ENCODE measurements around the gene SCAPER.
A peak's percentile ranks its signal among the peaks of the same experiment; 100 is the strongest.

SCAPER gene

GRCh38 chr15:76809412-76810103 lies 95.6 kb downstream of the SCAPER start:
- no peak for TF ChIP-seq GATA1 (IDR thresholded peaks at IDR 0.05; ENCODE audit: low read depth, low read length)
- TF ChIP-seq POLR2A (IDR thresholded peaks at IDR 0.05; ENCODE audit: low read length), result no peak

DNA sequence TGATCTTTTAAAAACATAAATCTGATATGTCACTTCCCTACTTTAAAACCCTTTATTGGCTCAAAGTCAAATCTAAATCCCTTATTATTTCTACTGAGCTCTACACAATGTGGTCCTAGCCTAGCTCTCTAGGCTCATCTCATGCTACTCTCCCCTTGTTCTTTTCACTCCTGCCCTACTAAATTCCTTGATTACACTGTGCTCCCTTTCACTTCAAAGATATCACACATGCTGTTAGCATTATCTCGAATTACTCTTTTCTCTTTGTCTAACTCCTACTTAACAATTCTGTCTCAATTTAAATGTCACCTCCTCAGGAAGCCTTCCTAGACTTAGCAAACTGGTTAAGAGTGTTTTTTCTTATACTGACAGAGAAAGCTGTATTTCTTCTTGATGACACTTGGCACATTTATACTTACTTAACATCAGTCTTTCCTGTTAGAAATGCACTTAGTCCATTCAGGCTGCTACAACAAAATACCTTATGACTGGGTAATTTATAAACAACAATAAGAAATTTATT lies 102.0 kb downstream of the SCAPER start:
- no peak for DNase-seq
- no peak for TF ChIP-seq POLR2A (IDR thresholded peaks at IDR 0.05; ENCODE audit: low read length)
- TF ChIP-seq GATA1 (IDR thresholded peaks at IDR 0.05; ENCODE audit: low read depth, low read length), result no peak

More at GRCh38 chr15:76809412-76810103, 95.6 kb downstream of the SCAPER start:
- no peak for DNase-seq

- TF ChIP-seq GATA1 (IDR thresholded peaks at IDR 0.05; ENCODE audit: low read depth, low read length), result no peak
- no peak for DNase-seq
Observed at GRCh38 chr15:76802411-76802810, 102.7 kb downstream of the SCAPER start.

DNA sequence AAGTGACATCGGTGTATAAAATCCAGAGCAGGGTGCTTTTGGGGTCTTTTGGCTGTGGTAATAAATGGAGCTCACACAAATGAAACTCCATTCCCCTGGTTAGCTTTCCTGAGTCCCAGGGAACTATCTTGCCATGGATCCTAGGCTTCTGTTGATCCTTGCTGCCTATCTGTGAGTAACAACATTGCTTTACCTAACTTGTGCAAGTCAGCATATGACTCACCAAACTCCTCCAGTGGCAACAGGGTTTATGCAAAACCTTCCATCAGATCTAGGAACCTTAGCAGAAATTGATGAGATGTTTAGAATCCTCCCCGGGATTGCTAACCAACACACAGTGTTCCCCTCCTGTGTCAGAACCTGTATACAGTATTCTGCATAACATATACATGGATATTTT lies 105.4 kb downstream of the SCAPER start:
- TF ChIP-seq GATA1 (IDR thresholded peaks at IDR 0.05; ENCODE audit: low read depth, low read length) (no peak), POLR2A (IDR thresholded peaks at IDR 0.05; ENCODE audit: low read length) (no peak)
- DNase-seq, result peak in 1 of 2 experiments; percentile 3

DNA sequence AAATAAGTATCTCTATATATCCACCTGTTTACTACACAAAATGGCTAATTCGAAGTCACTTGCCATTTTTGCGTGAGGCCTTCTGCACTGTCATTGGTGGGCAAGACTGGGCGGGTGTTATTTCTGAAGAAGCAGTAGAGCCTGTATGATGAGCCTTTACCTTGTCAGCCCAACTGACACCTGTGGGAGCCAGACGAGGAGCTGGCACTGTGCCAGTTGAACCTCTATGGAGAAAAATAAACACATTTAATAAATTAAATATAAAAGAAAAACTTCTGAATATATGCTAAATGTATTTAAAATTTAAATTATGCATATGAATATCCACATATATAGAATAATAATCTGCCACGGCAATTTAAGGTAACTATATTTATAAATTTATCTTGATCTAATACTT lies 109.9 kb downstream of the SCAPER start:
- TF ChIP-seq POLR2A (IDR thresholded peaks at IDR 0.05; ENCODE audit: low read length), result no peak
- TF ChIP-seq GATA1 (IDR thresholded peaks at IDR 0.05; ENCODE audit: low read depth, low read length), result no peak
- DNase-seq, result no peak

- no peak for DNase-seq
- TF ChIP-seq GATA1 (IDR thresholded peaks at IDR 0.05; ENCODE audit: low read depth, low read length), result no peak
- no peak for TF ChIP-seq POLR2A (IDR thresholded peaks at IDR 0.05; ENCODE audit: low read length)
Observed at GRCh38 chr15:76793162-76793561, 112.0 kb downstream of the SCAPER start.

DNA sequence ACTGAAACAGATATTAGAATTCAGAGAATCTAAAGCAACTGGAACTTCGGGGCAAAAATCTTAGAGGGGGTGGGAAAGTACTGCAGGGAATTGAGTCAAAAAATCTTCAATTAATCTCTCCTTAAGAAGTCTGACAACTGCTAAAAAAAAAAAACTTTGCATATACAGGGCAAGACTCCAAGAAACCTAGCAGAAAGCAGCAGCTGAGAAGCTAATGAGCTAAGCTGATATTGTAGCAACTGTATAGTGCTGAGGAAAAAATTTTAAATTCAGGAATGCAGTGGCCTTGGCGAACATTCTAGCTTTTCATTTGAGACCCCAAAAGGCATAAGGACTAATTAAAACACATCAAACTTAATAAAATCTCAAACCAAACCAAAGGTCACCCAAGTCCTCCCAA lies 113.6 kb downstream of the SCAPER start:
- TF ChIP-seq POLR2A (IDR thresholded peaks at IDR 0.05; ENCODE audit: low read length) (no peak), GATA1 (IDR thresholded peaks at IDR 0.05; ENCODE audit: low read depth, low read length) (no peak)
- DNase-seq, result no peak

DNA sequence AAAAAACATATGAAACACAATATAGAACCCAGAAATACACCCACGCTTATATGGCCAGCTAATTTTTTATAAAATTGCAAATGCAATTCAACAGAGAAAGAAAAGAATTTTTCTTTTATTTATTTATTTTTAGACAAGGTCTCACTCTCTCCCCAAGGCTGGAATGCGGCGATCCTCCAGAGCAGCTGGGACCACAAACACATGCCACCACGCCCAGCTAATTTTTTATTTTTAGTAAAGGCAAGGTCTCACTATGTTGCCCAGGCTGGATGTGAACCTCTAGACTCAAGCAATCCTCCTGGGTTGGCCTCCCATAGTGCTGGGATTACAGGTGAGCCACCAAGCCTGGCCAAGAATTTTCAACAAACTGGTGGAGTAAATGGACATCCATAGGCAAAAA lies 117.9 kb downstream of the SCAPER start:
- DNase-seq, result no peak
- no peak for TF ChIP-seq POLR2A (IDR thresholded peaks at IDR 0.05; ENCODE audit: low read length)
- TF ChIP-seq GATA1 (IDR thresholded peaks at IDR 0.05; ENCODE audit: low read depth, low read length), result no peak

- no peak for DNase-seq
- TF ChIP-seq POLR2A (IDR thresholded peaks at IDR 0.05; ENCODE audit: low read length) (no peak), GATA1 (IDR thresholded peaks at IDR 0.05; ENCODE audit: low read depth, low read length) (no peak)
Observed at GRCh38 chr15:76776969-76777368, 128.2 kb downstream of the SCAPER start.

- no peak for DNase-seq
- TF ChIP-seq GATA1 (IDR thresholded peaks at IDR 0.05; ENCODE audit: low read depth, low read length) (no peak), POLR2A (IDR thresholded peaks at IDR 0.05; ENCODE audit: low read length) (no peak)
Observed at GRCh38 chr15:76776480-76776879, 128.7 kb downstream of the SCAPER start.

DNA sequence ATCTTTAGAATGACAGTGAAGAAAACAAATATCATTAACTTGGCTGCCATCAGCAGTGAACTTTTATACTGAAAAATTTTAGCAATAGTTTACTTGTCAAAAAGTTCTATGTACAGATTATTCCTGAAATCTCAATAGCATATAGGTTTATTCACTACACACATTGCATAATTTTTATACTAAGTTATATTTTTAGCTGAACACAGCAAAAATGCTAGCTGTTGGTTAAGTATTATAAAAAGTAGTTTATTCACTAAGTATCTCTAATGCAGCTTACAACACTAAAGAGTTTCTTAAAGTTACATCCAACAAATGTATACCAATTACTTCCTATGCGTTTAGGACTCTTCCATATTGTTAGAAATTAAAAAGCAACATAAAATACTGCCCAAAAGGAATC lies 131.9 kb downstream of the SCAPER start:
- DNase-seq, result no peak
- no peak for TF ChIP-seq GATA1 (IDR thresholded peaks at IDR 0.05; ENCODE audit: low read depth, low read length)
- TF ChIP-seq POLR2A (IDR thresholded peaks at IDR 0.05; ENCODE audit: low read length), result no peak

GRCh38 chr15:76772776-76773175 lies 132.4 kb downstream of the SCAPER start:
- TF ChIP-seq GATA1 (IDR thresholded peaks at IDR 0.05; ENCODE audit: low read depth, low read length), result no peak
- TF ChIP-seq POLR2A (IDR thresholded peaks at IDR 0.05; ENCODE audit: low read length), result no peak
- no peak for DNase-seq

DNA sequence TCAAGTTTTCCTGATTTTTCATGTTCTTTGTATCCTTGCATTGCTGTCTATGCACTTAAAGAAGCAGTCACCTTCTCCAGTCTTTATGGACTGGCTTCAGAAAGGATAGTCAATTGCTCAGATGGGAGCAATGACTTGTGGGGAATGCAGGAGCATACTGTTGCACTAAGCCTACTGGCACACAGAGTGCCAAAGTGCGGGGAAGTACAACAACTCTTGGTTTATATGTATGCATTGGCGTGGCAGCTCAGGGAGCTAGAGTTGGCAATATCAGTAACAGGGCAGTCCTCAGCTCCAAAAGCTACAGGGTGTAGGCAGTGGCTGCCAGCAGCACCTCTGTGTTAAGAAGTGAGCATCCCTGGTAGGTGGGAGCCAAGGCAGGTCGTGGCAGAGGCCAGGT lies 141.1 kb downstream of the SCAPER start:
- no peak for TF ChIP-seq GATA1 (IDR thresholded peaks at IDR 0.05; ENCODE audit: low read depth, low read length)
- no peak for TF ChIP-seq POLR2A (IDR thresholded peaks at IDR 0.05; ENCODE audit: low read length)
- DNase-seq, result no peak

DNA sequence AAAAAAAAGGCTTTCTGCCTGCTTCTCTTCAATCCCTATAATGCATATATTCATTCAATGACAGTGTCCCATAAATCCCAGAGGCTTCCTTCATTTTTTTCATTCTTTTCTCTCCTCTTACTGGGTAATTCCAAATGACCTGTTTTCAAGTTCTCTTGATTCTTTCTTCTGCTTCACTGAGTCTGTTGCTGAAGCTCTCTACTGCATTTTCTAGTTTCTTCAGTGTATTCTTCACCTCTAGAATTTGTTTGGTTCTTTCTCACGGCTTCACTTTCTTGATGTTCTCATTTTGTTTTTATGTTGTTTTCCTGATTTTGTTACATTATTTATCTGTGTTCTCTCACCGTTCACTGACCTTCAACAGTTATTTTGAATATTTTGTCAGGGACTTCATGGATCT lies 141.6 kb downstream of the SCAPER start:
- no peak for TF ChIP-seq GATA1 (IDR thresholded peaks at IDR 0.05; ENCODE audit: low read depth, low read length)
- TF ChIP-seq POLR2A (IDR thresholded peaks at IDR 0.05; ENCODE audit: low read length), result no peak
- DNase-seq, result no peak

DNA sequence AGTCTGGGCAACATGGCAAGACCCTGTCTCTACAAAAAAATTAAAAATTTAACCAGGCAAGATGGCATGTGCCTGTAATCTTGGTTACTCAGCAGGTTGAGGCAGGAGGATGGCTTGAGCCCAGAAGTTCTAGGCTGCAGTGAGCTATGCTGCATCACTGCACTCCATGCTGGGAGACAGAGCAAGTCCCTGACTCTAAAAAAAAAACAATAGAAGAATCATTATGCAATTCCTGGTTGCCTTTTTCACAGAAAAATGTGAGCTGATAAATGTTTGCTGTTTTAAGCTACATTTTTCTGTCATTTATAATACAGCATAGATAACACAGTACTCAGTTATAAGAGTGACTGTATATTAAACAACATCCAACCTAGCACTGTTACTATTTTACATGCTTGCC lies 148.8 kb downstream of the SCAPER start:
- DNase-seq, result no peak
- TF ChIP-seq POLR2A (IDR thresholded peaks at IDR 0.05; ENCODE audit: low read length) (no peak), GATA1 (IDR thresholded peaks at IDR 0.05; ENCODE audit: low read depth, low read length) (no peak)
